PFSK-1 (cell line): ENCODE data around the gene SETD1B.

Experiments used
- FOXP2 ChIP-seq: optimal IDR thresholded peaks from 2 replicates; pipeline ENCODE3; 2011; ENCODE audit warnings: borderline replicate concordance, control low read depth, inconsistent platforms; ENCODE audit not compliant: insufficient read depth; ENCODE audit errors: extremely low read length, extremely low read depth
- POLR2AphosphoS5 ChIP-seq: IDR thresholded peaks from 2 replicates; pipeline ENCODE4 v1.6.1; 2012; ENCODE audit warnings: low read depth, mild to moderate bottlenecking, control low read depth, low read length, moderate library complexity
- SIN3A ChIP-seq: IDR thresholded peaks from 2 replicates; pipeline ENCODE4 v1.6.1; 2012; ENCODE audit warnings: mild to moderate bottlenecking, low read length, moderate library complexity, borderline replicate concordance; ENCODE audit not compliant: insufficient read depth
- TAF1 ChIP-seq: IDR thresholded peaks from 2 replicates; pipeline ENCODE4 v1.6.1; 2012; ENCODE audit warnings: low read length, control low read depth, borderline replicate concordance; ENCODE audit not compliant: insufficient read depth
- TF ChIP-seq, protein P1 (sequence below), 2 experiments: IDR thresholded peaks; 2 replicates each; pipeline versions ENCODE4 v1.6.1 to v1.8.0; 2011 to 2012; ENCODE audit warnings: low read depth in 2 of 2, low read length in 2 of 2, control low read depth in 1 of 2, inconsistent platforms in 1 of 2, mild to moderate bottlenecking in 1 of 2, moderate library complexity in 1 of 2; ENCODE audit not compliant: insufficient read depth in 1 of 2

The SETD1B gene

DNA sequence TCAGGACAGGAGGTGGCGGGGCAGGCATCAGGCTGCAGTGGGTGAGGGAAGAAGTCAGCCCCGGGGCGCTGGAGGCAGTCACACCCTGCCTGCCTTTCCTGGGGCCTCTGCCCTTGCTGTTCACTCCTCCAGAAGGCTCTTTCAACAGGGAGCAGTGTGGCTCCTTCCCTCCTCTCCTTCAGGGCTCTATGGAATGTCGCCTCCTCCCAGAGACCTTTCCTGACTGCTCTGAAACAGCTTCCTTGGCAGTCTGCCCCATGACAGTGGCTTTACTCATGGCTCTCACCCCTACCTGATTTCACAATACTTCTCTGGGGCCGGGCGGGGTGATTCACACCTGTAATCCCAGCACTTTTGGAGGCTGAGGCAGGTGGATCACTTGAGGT, 17.4 kb upstream of the SETD1B start:
- TF ChIP-seq FOXP2 (no peak), SIN3A (no peak), TAF1 (no peak), POLR2AphosphoS5 (no peak)
- TF ChIP-seq, protein P1, sequence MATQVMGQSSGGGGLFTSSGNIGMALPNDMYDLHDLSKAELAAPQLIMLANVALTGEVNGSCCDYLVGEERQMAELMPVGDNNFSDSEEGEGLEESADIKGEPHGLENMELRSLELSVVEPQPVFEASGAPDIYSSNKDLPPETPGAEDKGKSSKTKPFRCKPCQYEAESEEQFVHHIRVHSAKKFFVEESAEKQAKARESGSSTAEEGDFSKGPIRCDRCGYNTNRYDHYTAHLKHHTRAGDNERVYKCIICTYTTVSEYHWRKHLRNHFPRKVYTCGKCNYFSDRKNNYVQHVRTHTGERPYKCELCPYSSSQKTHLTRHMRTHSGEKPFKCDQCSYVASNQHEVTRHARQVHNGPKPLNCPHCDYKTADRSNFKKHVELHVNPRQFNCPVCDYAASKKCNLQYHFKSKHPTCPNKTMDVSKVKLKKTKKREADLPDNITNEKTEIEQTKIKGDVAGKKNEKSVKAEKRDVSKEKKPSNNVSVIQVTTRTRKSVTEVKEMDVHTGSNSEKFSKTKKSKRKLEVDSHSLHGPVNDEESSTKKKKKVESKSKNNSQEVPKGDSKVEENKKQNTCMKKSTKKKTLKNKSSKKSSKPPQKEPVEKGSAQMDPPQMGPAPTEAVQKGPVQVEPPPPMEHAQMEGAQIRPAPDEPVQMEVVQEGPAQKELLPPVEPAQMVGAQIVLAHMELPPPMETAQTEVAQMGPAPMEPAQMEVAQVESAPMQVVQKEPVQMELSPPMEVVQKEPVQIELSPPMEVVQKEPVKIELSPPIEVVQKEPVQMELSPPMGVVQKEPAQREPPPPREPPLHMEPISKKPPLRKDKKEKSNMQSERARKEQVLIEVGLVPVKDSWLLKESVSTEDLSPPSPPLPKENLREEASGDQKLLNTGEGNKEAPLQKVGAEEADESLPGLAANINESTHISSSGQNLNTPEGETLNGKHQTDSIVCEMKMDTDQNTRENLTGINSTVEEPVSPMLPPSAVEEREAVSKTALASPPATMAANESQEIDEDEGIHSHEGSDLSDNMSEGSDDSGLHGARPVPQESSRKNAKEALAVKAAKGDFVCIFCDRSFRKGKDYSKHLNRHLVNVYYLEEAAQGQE (IDR thresholded peaks at IDR 0.05; ENCODE audit: insufficient read depth in 1 of 2, low read depth in 2 of 2, low read length in 2 of 2), result no peak

DNA sequence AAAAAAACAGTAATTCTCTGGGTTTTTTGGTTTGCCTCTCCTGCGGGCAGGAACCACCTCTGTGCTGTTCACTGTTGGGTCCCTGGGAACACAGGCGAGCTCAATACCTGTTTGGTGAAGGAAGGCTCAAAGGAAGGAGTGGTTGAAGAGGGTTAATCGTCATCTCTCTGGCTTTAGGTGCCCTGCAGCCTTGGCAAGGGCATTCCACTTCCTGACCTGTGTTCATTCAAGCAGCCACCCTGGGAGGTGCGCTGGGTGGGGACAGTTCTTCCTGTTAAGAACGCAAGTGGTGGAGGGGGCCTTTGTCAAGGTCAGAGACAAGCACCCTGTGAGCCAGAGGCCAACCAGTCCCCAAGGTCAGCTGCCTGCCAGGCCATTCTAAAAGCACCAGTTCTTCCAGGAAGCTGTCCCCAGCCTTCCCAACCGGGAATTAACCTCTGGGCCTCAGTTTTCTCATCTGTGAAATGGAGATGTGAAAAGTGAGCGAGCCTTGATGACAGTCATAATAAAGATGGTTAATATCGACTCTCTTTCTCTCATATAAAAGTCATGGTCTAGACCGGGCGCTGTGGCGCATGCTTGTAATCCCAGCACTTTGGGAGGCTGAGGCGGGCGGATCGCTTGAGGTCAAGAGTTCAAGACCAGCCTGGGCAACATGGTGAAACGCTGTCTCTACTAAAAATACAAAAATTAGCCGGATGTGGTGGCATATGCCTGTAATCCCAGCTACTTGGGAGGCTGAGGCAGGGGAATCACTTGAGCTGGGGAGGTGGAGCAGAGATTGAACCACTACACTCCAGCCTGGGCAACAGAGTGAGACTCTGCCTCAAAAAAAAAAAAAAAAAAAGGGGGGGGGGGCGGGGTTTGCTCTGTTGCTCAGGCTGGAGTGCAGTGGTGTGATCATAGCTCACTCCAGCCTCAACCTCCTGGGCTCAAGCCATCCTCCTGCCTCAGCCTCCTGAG, 16.5 kb upstream of the SETD1B start:
- TF ChIP-seq SIN3A (no peak), FOXP2 (no peak), TAF1 (no peak), POLR2AphosphoS5 (no peak)
- TF ChIP-seq, protein P1 (IDR thresholded peaks at IDR 0.05; ENCODE audit: insufficient read depth in 1 of 2, low read depth in 2 of 2, low read length in 2 of 2), result no peak

DNA sequence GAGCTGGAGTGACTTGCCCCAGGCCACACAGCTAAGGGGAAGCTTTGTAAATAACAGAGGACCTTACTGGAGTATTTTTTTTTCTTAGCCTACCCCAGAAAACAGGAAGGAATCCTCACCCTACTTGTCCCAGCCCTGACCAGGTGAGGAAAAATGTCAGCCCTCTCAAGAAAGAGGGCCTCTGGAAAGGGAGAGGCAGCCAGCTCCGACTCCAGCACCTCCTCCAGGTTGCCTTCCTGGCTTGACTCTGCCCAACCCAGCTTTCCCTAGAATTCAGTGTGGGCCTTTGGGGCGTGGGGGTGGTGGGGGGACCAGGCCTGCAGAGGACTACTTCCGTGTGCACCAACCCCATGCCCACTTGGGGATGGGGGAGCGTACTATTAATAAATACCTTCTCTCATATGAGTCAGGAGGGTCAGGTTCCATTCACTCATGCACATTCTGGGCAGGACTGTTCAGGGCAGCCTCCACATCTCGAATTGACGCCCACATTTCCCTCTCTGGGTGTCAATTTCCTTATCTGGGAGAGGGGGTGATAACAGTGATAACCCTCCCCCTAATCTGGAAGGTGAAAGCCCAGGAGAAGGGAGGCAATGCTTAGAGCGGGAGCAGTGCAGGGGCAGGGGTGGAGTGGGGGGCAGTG, 15.5 kb upstream of the SETD1B start:
- TF ChIP-seq FOXP2 (no peak), SIN3A (no peak), TAF1 (no peak), POLR2AphosphoS5 (no peak)
- TF ChIP-seq, protein P1 (IDR thresholded peaks at IDR 0.05; ENCODE audit: insufficient read depth in 1 of 2, low read depth in 2 of 2, low read length in 2 of 2), result no peak

DNA sequence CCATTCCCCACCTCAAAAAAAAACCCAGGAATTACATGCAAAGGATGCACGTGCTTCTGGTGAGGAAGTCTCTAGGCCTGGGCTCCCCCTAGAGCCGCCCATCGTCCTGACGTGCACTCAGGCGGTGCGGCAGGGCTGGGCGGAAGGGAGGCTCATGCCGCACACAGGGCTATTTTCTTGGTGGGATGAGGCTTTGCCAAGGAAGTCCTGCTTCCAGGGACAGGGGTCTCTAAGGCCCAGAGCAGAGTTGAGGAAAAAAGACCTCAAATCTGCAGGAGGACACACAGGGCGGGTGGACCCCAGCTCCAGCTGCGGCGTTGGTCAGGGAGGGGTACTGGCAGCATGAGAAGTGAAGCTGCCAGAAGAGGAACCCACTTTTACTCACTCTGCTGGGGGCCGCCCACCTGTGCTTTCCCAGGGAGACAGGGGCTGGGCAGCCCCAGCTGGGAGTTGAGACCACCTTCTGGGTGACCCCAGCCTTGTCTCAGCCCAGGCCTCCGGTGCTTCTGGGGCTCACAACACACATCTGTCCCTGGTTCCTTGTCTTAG, 14.5 kb upstream of the SETD1B start:
- no peak for TF ChIP-seq TAF1

DNA sequence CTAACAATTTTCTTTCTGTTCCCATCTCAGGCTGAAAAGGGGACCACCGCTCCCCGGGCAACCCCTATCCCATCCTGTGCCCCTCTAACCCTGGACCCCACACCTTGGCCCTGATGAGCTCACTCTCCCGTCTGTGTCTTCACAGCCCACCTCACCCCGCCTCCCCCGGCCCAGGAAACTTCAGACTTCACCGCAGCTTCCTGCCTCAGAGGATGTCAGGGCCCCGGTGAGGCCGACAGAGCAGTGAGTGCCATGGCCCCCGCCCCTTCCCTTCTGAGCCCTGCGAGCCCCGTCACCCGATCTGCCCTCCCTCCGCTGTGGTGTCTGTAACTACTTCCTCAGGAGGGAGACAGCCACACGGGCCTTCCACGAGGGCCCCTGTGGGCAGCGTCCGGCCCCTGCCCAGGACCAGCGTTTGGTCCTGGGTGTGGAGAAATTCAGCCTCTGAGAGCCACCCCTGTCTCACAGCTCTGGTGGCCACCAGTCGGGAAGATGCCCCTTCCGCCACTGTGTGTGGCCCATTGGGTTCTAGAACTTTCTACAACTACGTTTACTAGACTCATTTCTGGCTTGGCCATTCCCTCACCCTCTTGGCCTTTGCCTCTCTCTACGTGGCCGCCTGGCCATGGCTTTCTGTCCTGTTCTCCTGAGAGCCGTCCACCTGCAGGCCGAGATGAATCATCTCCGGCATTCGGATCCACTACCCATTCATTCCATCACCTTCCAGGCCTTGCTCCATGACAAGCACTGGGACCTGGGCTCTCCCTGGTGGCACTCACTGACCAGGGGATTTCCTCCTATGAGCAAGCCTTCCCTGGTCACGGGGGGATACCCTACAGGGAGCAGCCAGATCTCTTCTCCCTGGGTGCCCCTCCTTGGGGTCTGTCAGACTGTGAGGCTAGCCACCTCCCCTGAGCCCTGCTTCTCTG, 13.7 kb upstream of the SETD1B start:
- TF ChIP-seq POLR2AphosphoS5 (no peak), FOXP2 (no peak), TAF1 (no peak)
